Measurements from ENCODE around the gene OOSP2.

OOSP2 gene

DNA sequence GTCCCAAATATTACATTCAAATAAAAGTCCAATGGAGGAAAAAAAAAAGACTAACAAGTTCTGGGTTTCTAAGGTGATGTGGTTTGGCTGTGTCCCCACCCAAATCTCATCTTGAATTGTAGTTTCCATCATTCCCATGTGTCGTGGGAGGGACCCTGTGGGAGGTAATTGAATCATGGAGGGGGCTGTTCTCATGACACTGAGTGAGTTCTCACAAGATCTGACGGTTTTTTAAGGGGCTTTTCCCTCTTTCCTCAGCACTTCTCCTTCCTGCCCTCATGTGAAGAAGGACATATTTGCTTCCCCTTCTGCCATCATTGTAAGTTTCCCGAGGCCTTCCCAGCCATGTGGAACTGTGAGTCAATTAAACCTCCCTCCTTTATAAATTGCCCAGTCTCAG, 40.3 kb downstream of the OOSP2 start:
- ATAC-seq: no peak

DNA sequence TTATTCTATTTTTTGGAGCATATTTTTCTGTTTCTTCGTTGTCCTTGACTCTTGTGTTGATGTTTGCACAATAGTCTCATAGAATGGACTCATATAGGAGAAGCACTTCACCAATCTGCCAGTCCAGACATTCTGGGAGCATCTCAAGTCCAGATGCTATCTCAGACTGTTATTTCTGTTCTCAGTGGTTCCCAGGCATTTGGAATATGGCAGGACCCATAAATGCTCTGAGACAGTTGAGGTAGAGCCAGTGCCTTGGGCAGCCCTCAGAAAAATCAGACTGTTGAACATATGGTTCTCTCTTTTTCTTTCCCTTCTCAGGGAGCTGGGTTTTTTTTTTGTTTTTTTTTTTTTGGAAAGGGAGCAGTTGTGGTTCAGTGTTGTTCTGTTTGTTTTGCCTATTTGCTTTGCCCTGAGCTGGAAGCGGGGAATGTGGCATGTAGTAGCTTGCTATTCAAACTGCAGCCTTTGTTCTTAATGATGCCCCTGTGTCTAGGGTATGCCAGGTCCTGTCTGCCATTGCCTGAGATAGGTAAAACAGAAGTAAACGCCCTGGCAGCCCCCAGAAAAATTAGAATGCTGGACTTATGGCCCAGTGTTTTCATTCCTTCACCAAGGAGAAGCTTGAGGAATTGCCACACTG, 44.5 kb downstream of the OOSP2 start:
- ATAC-seq: no peak

DNA sequence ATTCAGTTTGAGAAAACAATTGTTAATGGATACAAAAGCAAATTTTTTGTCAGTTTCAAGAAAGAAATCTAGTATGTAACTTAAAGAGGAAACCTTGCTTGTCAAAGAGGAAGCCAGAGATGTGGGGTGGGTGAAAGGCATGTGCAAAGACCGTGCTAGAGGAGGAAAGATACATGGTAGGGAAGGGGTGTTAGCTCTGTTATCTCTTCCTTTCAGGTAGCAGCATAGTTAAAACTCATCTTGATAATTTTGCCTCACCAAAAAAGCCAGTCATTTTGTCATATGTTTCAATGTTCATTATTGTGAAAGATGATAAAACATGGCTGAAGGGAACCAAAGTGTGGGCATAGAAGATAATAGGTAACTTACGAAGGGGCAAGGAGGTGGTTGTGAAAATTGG, 45.7 kb downstream of the OOSP2 start:
- ATAC-seq: no peak

GRCh38 chr11:60087239-60087638, 47.0 kb downstream of the OOSP2 start:
- ATAC-seq: no peak

- ATAC-seq: no peak
Observed at GRCh38 chr11:60088364-60088763, 48.2 kb downstream of the OOSP2 start, which contains the start of gene MS4A2. MS4A2 (plus strand) TSS chr11:60088664; CDS start chr11:60088766, 102 bp downstream.

DNA sequence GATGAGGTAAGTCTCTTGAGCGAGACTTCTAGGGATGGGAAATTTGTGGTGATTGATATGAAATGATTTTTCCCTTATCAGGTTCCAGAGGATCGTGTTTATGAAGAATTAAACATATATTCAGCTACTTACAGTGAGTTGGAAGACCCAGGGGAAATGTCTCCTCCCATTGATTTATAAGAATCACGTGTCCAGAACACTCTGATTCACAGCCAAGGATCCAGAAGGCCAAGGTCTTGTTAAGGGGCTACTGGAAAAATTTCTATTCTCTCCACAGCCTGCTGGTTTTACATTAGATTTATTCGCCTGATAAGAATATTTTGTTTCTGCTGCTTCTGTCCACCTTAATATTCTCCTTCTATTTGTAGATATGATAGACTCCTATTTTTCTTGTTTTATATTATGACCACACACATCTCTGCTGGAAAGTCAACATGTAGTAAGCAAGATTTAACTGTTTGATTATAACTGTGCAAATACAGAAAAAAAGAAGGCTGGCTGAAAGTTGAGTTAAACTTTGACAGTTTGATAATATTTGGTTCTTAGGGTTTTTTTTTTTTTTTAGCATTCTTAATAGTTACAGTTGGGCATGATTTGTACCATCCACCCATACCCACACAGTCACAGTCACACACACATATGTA, 55.4 kb downstream of the OOSP2 start:
- ATAC-seq: no peak

DNA sequence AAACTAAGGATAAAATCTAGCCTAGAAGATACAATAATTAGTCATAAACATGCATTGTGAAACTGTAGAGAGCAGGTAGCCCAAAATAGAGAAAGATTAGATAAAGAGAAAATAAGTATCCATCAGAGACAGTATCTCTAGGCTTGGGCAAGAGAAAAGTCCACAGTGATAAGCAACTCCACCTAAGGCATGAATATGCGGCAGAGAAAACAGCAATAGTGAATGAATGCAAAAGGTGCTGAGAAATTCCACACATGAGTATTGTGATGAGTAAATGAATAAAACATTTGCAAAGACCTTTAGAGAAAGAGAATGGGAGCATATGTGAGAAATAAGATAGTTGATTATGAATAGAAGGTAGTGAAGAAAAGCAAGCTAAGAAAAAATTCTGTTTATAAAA, 57.0 kb downstream of the OOSP2 start:
- no peak for ATAC-seq

Measured in activated CD4-positive, CD25-positive, alpha-beta regulatory T cell treated with anti-CD3 and anti-CD28 coated beads, Interleukin-2, amount 50 U/mL, for 24 hours (primary cell).